Hepatocyte (in vitro differentiated cells): ENCODE results near the gene SUPT3H.

Experiments used
- EZH2 ChIP-seq: fragments of 200-600 bp; sonication (generic); IDR thresholded peaks from 2 replicates; pipeline ENCODE4 v1.6.1; 2016; ENCODE audit warnings: antibody characterized with exemption, mild to moderate bottlenecking, borderline replicate concordance
- TF ChIP-seq, protein P1 (sequence below): fragments of 200-600 bp; sonication (generic); IDR thresholded peaks from 2 replicates; pipeline ENCODE4 v1.5.1; 2016; ENCODE audit warnings: antibody characterized with exemption, mild to moderate bottlenecking; ENCODE audit not compliant: poor library complexity

GRCh38 chr6:44858998-44859397 lies 518.7 kb downstream of the SUPT3H start:
- TF ChIP-seq, protein P1, sequence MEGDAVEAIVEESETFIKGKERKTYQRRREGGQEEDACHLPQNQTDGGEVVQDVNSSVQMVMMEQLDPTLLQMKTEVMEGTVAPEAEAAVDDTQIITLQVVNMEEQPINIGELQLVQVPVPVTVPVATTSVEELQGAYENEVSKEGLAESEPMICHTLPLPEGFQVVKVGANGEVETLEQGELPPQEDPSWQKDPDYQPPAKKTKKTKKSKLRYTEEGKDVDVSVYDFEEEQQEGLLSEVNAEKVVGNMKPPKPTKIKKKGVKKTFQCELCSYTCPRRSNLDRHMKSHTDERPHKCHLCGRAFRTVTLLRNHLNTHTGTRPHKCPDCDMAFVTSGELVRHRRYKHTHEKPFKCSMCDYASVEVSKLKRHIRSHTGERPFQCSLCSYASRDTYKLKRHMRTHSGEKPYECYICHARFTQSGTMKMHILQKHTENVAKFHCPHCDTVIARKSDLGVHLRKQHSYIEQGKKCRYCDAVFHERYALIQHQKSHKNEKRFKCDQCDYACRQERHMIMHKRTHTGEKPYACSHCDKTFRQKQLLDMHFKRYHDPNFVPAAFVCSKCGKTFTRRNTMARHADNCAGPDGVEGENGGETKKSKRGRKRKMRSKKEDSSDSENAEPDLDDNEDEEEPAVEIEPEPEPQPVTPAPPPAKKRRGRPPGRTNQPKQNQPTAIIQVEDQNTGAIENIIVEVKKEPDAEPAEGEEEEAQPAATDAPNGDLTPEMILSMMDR: no peak
- TF ChIP-seq EZH2: no peak
